Measurements from ENCODE around the gene SPATA18. TPM values are rescaled to one million over a fixed set of nuclear protein-coding genes. Genes with fewer than 3 reads are reported as not detected.

SPATA18 gene
- total and polyA plus RNA-seq, 9 of the 15 experiments (the other 6 are each of a cell fraction or from before 2014, with no cell fraction given): 0.09 TPM; not detected in 8

GRCh38 chr4:52010986-52011385 lies 40.1 kb upstream of the SPATA18 start:
- Histone ChIP-seq H3K9me3 (replicated peaks; ENCODE audit: control insufficient read depth, insufficient read depth, low read depth, low read length) (no peaks in the 10 kb centered on the region), H3K4me2 (ENCODE audit: insufficient read depth, low read length) (no peak overlapping the region), H3K27ac (ENCODE audit: extremely low read depth, low read depth, low read length) (no peak overlapping the region), H3K36me3 (ENCODE audit: control insufficient read depth, insufficient read depth, low read length) (no peaks in the 10 kb centered on the region), H3K27me3 (ENCODE audit: control insufficient read depth in 2 of 2, insufficient read depth in 2 of 2, low read length in 2 of 2) (no peaks in the 10 kb centered on the region), H3K4me3 (no peak overlapping the region), H3K9me1 (ENCODE audit: control insufficient read depth, insufficient read depth, low read length) (no peaks in the 10 kb centered on the region), H3K4me1 (replicated peaks in 1 of 2; ENCODE audit: control insufficient read depth in 2 of 2, insufficient read depth in 2 of 2, low read length in 2 of 2) (no peaks in the 10 kb centered on the region), H3K9ac (ENCODE audit: insufficient read depth in 1 of 2, low read depth in 2 of 2, low read length in 2 of 2) (no peak overlapping the region), H2AFZ (ENCODE audit: low read depth, low read length) (no peak overlapping the region), H3K79me2 (ENCODE audit: control insufficient read depth, insufficient read depth, low read length) (no peaks in the 10 kb centered on the region), H4K20me1 (replicated peaks; ENCODE audit: control insufficient read depth, insufficient read depth, low read length) (no peaks in the 10 kb centered on the region)
- BruUV-seq (replicated peaks): no TSS peak
- DNase-seq (ENCODE audit: extremely low read depth in 1 of 4, low spot score in 3 of 4): no peak
- FAIRE-seq: no peak
- POLR2A ChIA-PET: no interaction called here
- WGBS (ENCODE audit: insufficient coverage, low coverage, missing lambda C conversion rate): 0% methylated on average over 2 of the region's 2 CpGs
- intact Hi-C loops (cut with micrococcal nuclease): no loop called here
- TF ChIP-seq, protein P1, sequence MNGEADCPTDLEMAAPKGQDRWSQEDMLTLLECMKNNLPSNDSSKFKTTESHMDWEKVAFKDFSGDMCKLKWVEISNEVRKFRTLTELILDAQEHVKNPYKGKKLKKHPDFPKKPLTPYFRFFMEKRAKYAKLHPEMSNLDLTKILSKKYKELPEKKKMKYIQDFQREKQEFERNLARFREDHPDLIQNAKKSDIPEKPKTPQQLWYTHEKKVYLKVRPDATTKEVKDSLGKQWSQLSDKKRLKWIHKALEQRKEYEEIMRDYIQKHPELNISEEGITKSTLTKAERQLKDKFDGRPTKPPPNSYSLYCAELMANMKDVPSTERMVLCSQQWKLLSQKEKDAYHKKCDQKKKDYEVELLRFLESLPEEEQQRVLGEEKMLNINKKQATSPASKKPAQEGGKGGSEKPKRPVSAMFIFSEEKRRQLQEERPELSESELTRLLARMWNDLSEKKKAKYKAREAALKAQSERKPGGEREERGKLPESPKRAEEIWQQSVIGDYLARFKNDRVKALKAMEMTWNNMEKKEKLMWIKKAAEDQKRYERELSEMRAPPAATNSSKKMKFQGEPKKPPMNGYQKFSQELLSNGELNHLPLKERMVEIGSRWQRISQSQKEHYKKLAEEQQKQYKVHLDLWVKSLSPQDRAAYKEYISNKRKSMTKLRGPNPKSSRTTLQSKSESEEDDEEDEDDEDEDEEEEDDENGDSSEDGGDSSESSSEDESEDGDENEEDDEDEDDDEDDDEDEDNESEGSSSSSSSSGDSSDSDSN (IDR thresholded peaks at IDR 0.05; ENCODE audit: borderline replicate concordance in 1 of 2, low read depth in 2 of 2, low read length in 2 of 2): no peak
- TF ChIP-seq ATF2 (CRISPR knock-in tag; IDR thresholded peaks at IDR 0.05): no peak
- no peak for TF ChIP-seq SREBF1 (IDR thresholded peaks at IDR 0.05; ENCODE audit: borderline replicate concordance, low read depth, low read length)
- CTCF ChIA-PET (ENCODE audit: low intra/inter-chr PET ratio): no interaction called here
- ATAC-seq: no peak
- in situ Hi-C loops (cut with MboI): no loop called here

All from K562 (cell line).